ENCODE measurements around the gene ASAH2. TPM values are rescaled to one million over a fixed set of nuclear protein-coding genes. Genes with fewer than 3 reads are reported as not detected.

The ASAH2 gene
- total RNA-seq, 1 experiment from 2014 or later, result 10.7 TPM

DNA sequence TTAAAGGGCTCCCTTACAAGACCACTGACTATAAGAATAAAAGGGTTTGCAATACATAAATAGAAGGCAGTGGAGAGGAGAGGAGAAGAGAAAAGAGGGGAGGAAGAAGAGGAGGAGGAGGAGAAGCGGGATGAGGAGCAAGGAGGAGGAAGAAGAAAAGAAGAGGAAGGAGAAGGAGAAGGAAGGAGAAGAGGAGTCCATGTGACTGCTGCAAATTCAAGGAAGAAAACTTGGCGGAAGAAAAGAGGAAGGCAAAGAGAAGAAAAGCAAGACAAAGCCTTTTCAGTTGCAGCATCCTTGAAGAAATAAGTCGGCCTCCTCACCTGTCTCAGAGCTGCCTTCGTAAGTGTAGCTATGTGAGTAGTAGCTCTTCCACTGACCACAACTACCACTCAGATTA is 22.6 kb downstream of the ASAH2 start:
- Histone ChIP-seq H2AFZ (ENCODE audit: low read depth, low read length, poor library complexity, severe bottlenecking) (no peak overlapping the region), H3K27me3 (ENCODE audit: insufficient read depth, low read length) (0 out of 2 replicates have a peak, but pooled peaks cover 2% of the 10 kb centered on the region), H3K27ac (ENCODE audit: low read depth, low read length) (no peak overlapping the region), H3K9me3 (ENCODE audit: control insufficient read depth in 1 of 2, insufficient read depth in 1 of 2, low read depth in 1 of 2, low read length in 2 of 2) (no peaks in the 10 kb centered on the region), H3K4me3 (replicated peaks in 1 of 2; ENCODE audit: low read depth in 1 of 2, low read length in 2 of 2) (no peak overlapping the region), H3K9me2 (ENCODE audit: insufficient read depth) (no peaks in the 10 kb centered on the region), H3K79me2 (ENCODE audit: insufficient read depth, low read length) (no peaks in the 10 kb centered on the region), H3K4me1 (ENCODE audit: control insufficient read depth in 1 of 2, insufficient read depth in 2 of 2, low read length in 2 of 2) (peaks cover 0 to 5% of the 10 kb centered on the region in 2 experiments; a peak in 1 of 4 replicates), H3K4me2 (ENCODE audit: low read length) (no peak overlapping the region), H4K20me1 (ENCODE audit: insufficient read depth) (no peaks in the 10 kb centered on the region), H3K9ac (ENCODE audit: low read length) (no peak overlapping the region), H3K36me3 (ENCODE audit: control insufficient read depth in 1 of 2, insufficient read depth in 2 of 2, low read length in 2 of 2) (no peaks in the 10 kb centered on the region)
- ChIA-PET CTCF (no interaction called here), RAD21 (ENCODE audit: low non-redundant PET in 1 of 2, low total read pairs in 2 of 2, uncharacterized antibody in 2 of 2, unreplicated experiment in 2 of 2) (no interaction called here), POLR2A (no interaction called here)
- ATAC-seq, result no peak
- intact Hi-C loops (cut with micrococcal nuclease), result no loop called here
- TF ChIP-seq POLR2A (IDR thresholded peaks at IDR 0.05; ENCODE audit: borderline replicate concordance, extremely low read depth, insufficient read depth, insufficient read length) (no peak), SP1 (IDR thresholded peaks at IDR 0.05; ENCODE audit: low read depth) (no peak), CBX3 (IDR thresholded peaks at IDR 0.05; ENCODE audit: low read depth) (no peak), EZH2 (IDR thresholded peaks at IDR 0.05) (no peak), FOSL1 (IDR thresholded peaks at IDR 0.05; ENCODE audit: low read depth) (no peak), EZH2phosphoT487 (IDR thresholded peaks at IDR 0.05; ENCODE audit: borderline replicate concordance) (no peak), RAD21 (IDR thresholded peaks at IDR 0.05; ENCODE audit: low read depth) (no peak), ELF1 (IDR thresholded peaks at IDR 0.05; ENCODE audit: borderline replicate concordance, low read depth) (no peak), CEBPB (IDR thresholded peaks at IDR 0.05; ENCODE audit: low read depth) (no peak), JUND (IDR thresholded peaks at IDR 0.05) (no peak), POLR2AphosphoS5 (IDR thresholded peaks at IDR 0.05; ENCODE audit: low read depth, low read length) (no peak), ZFX (IDR thresholded peaks at IDR 0.05) (no peak), ZNF274 (IDR thresholded peaks at IDR 0.05; ENCODE audit: low read depth, low read length) (no peak)
- TF ChIP-seq, protein P1, sequence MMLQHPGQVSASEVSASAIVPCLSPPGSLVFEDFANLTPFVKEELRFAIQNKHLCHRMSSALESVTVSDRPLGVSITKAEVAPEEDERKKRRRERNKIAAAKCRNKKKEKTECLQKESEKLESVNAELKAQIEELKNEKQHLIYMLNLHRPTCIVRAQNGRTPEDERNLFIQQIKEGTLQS (IDR thresholded peaks at IDR 0.05), result no peak
- TF ChIP-seq, protein P2, sequence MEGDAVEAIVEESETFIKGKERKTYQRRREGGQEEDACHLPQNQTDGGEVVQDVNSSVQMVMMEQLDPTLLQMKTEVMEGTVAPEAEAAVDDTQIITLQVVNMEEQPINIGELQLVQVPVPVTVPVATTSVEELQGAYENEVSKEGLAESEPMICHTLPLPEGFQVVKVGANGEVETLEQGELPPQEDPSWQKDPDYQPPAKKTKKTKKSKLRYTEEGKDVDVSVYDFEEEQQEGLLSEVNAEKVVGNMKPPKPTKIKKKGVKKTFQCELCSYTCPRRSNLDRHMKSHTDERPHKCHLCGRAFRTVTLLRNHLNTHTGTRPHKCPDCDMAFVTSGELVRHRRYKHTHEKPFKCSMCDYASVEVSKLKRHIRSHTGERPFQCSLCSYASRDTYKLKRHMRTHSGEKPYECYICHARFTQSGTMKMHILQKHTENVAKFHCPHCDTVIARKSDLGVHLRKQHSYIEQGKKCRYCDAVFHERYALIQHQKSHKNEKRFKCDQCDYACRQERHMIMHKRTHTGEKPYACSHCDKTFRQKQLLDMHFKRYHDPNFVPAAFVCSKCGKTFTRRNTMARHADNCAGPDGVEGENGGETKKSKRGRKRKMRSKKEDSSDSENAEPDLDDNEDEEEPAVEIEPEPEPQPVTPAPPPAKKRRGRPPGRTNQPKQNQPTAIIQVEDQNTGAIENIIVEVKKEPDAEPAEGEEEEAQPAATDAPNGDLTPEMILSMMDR (IDR thresholded peaks at IDR 0.05 in 2 of 3, conservative IDR thresholded peaks at IDR 0.05 in 1 of 3; ENCODE audit: borderline replicate concordance in 1 of 3, insufficient read depth in 1 of 3, low read depth in 2 of 3, low read length in 2 of 3), result no peak
- TF ChIP-seq, protein P3, sequence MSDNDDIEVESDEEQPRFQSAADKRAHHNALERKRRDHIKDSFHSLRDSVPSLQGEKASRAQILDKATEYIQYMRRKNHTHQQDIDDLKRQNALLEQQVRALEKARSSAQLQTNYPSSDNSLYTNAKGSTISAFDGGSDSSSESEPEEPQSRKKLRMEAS (IDR thresholded peaks at IDR 0.05), result no peak
- TF ChIP-seq, protein P4, sequence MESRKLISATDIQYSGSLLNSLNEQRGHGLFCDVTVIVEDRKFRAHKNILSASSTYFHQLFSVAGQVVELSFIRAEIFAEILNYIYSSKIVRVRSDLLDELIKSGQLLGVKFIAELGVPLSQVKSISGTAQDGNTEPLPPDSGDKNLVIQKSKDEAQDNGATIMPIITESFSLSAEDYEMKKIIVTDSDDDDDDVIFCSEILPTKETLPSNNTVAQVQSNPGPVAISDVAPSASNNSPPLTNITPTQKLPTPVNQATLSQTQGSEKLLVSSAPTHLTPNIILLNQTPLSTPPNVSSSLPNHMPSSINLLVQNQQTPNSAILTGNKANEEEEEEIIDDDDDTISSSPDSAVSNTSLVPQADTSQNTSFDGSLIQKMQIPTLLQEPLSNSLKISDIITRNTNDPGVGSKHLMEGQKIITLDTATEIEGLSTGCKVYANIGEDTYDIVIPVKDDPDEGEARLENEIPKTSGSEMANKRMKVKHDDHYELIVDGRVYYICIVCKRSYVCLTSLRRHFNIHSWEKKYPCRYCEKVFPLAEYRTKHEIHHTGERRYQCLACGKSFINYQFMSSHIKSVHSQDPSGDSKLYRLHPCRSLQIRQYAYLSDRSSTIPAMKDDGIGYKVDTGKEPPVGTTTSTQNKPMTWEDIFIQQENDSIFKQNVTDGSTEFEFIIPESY (IDR thresholded peaks at IDR 0.05; ENCODE audit: extremely low read depth, insufficient replicate concordance, low read length), result no peak
- no TSS peak for BruUV-seq (replicated peaks)
- DNase-seq (ENCODE audit: low read depth, low spot score), result no peak

All from HCT116 (cell line).